Upper lobe of left lung (tissue), 6 donors: ENCODE measurements around the gene GPR27. TPM values are rescaled to one million over a fixed set of nuclear protein-coding genes. Genes with fewer than 3 reads are reported as not detected.

Source experiments
- ATAC-seq, 2 donors: fragments of 200-7000 bp; cut with Tn5 transposase; one replicate each; pipeline ENCODE4 v1.9.1; 2022; ENCODE audit warnings: mild to moderate bottlenecking in 2 of 2, moderate library complexity in 2 of 2; ENCODE audit not compliant: low FRiP score in 2 of 2
- DNase-seq, 2 donors: peaks; one replicate each; pipeline ENCODE4 v3.0.0-alpha.2; 2019 to 2020
- H3K27ac ChIP-seq, 4 donors: fragments of 200-600 bp; sonication (generic); one replicate each; pipeline ENCODE4 v1.5.1; 2016 to 2019
- H3K27me3 ChIP-seq, 4 donors: fragments of 200-600 bp; sonication (generic); one replicate each; pipeline ENCODE4 v1.5.1; 2017 to 2019
- H3K36me3 ChIP-seq, 4 donors: fragments of 200-600 bp; sonication (generic); one replicate each; pipeline ENCODE4 v1.5.1; 2016 to 2019
- H3K4me1 ChIP-seq, 4 donors: fragments of 200-600 bp; sonication (generic); one replicate each; pipeline ENCODE4 v1.5.1; 2018 to 2019
- H3K4me3 ChIP-seq, 4 donors: fragments of 200-600 bp; sonication (generic); one replicate each; pipeline ENCODE4 v1.5.1; 2017 to 2019; ENCODE audit warnings: mild to moderate bottlenecking in 2 of 4, moderate library complexity in 1 of 4
- H3K9me3 ChIP-seq, 4 donors: fragments of 200-600 bp; sonication (generic); one replicate each; pipeline ENCODE4 v1.5.1; 2018 to 2019
- EP300 ChIP-seq, 4 donors: sonication (generic); formaldehyde crosslinking; IDR thresholded peaks; one replicate each; pipeline ENCODE4 v1.5.1; 2017; ENCODE audit warnings: antibody characterized with exemption in 4 of 4, control low read depth in 2 of 4
- POLR2A ChIP-seq, 4 donors: fragments of 450-650 bp; IDR thresholded peaks; one replicate each; pipeline ENCODE4 v1.5.1; 2016 to 2017; ENCODE audit warnings: antibody characterized with exemption in 4 of 4, mild to moderate bottlenecking in 2 of 4
- POLR2AphosphoS5 ChIP-seq, 2 donors: sonication (generic); formaldehyde crosslinking; IDR thresholded peaks; one replicate each; pipeline ENCODE4 v1.5.1; 2017; ENCODE audit warnings: antibody characterized with exemption in 2 of 2
- WGBS, 2 donors: methylation state at CpG; one replicate each; pipeline ENCODE4 v1.1.5; 2017 to 2018; 5-methylcytosine and 5-hydroxymethylcytosine counted together
- total RNA-seq, 6 donors: library from RNA; depleted of rRNA in 4 of 6; stranded (reverse); fragments of >200 nt in 4 of 6; gene quantifications; one replicate each; pipeline versions ENCODE4 v1.1.0 to v1.2.1, GENCODE V29; 2016 to 2021
- TF ChIP-seq, protein P1 (sequence below), 6 experiments: fragments of 450-650 bp in 4 of 6; fragments of 200-600 bp in 2 of 6; sonication (generic) in 2 of 6; IDR thresholded peaks; one replicate each; pipeline ENCODE4 v1.5.1; 2016 to 2019; ENCODE audit warnings: antibody characterized with exemption in 6 of 6
- donor health status: DM: no; HTN: no; CAD: no; lungs with moderate emphysema.
- donor health status: DM: no; HTN: yes; CAD: no; lungs with severe emphysema.

Gene GPR27
- total RNA-seq, 6 donors from 2014 or later, result 0.39 to 4.4 (median 1.3) TPM; not detected in 1

DNA sequence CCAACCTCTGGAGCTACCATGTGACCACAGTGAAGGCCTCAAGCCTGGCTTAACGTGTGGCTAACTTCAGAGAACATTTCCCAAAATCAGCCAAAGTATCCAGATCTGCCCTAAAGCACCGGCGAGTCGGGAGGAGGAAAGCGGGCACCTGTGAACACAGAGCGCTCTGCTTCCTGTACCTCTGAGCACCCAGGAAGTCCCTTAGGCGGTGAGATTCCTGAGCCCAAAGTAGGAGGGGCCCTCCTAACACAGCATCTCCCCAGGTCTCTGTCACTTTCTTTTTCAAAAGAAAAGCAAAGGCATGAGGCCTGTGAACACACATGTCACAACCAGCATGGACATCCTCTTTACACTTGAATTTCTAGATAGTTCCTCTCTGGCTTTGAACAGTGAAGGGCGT is 27.5 kb upstream of the GPR27 start:
- Histone ChIP-seq H3K4me1 (peaks cover 16 to 43% (median 33%) of the 10 kb centered on the region in 4 donors), H3K4me3 (peak overlapping the region in 3 of 4 donors; percentile 61 to 83 (median 66)), H3K9me3 (no peaks in the 10 kb centered on the region), H3K27ac (peak overlapping the region in 3 of 4 donors; percentile 6 to 92 (median 73)), H3K36me3 (no peaks in the 10 kb centered on the region), H3K27me3 (no peaks in the 10 kb centered on the region)
- no peak for DNase-seq
- TF ChIP-seq POLR2AphosphoS5 (IDR thresholded peaks at IDR 0.05), result no peak
- no peak for TF ChIP-seq EP300 (IDR thresholded peaks at IDR 0.05)
- TF ChIP-seq, protein P1, sequence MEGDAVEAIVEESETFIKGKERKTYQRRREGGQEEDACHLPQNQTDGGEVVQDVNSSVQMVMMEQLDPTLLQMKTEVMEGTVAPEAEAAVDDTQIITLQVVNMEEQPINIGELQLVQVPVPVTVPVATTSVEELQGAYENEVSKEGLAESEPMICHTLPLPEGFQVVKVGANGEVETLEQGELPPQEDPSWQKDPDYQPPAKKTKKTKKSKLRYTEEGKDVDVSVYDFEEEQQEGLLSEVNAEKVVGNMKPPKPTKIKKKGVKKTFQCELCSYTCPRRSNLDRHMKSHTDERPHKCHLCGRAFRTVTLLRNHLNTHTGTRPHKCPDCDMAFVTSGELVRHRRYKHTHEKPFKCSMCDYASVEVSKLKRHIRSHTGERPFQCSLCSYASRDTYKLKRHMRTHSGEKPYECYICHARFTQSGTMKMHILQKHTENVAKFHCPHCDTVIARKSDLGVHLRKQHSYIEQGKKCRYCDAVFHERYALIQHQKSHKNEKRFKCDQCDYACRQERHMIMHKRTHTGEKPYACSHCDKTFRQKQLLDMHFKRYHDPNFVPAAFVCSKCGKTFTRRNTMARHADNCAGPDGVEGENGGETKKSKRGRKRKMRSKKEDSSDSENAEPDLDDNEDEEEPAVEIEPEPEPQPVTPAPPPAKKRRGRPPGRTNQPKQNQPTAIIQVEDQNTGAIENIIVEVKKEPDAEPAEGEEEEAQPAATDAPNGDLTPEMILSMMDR (IDR thresholded peaks at IDR 0.05), result no peak
- no peak for TF ChIP-seq POLR2A (IDR thresholded peaks at IDR 0.05)
- ATAC-seq, result no peak
- 74 to 87% methylated on average over 8 of the region's 8 CpGs for WGBS, 2 donors

DNA sequence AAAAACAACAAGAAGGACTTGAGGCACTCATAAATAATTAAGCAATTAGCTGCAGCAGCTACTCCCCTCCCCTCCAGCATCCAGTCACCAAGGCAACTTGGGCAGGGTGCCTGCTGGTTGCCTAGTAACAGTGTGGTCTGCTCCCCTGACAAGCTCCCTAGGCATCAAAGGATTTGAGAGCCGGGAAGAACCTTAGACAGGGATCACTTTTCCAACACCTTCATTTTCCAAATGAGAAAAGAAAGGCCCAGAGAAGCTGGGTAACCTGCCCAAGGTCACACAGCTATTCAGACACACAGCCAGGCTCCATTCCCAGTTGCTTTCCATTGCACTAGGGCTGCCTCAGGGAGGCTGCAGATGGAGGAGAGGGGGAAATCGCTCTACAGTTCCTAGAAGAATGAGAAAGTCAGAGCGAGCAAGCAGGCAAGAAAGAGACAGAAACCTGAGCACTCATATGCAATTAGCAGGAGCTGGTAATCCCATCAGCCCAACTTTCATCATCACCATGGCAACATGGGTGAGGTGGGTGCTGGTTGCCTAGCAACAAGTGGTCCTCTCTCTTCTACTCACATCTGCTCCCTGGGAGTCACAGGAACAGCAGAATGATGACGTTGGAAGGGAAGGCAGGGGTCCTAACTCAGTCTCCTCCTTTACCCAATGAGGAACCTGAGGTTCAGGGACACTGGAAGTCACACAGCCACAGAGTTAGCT is 24.9 kb upstream of the GPR27 start:
- no peak for DNase-seq
- TF ChIP-seq POLR2AphosphoS5 (IDR thresholded peaks at IDR 0.05) (no peak), POLR2A (IDR thresholded peaks at IDR 0.05) (no peak), EP300 (IDR thresholded peaks at IDR 0.05) (no peak)
- TF ChIP-seq, protein P1 (IDR thresholded peaks at IDR 0.05), result no peak
- Histone ChIP-seq H3K4me3 (no peak overlapping the region), H3K36me3 (no peaks in the 10 kb centered on the region), H3K27ac (no peak overlapping the region), H3K4me1 (peaks cover 10 to 24% (median 23%) of the 10 kb centered on the region in 4 donors), H3K27me3 (no peaks in the 10 kb centered on the region), H3K9me3 (no peaks in the 10 kb centered on the region)
- 60 to 68% methylated on average over 3 to 4 of the region's 4 CpGs for WGBS, 2 donors
- no peak for ATAC-seq

DNA sequence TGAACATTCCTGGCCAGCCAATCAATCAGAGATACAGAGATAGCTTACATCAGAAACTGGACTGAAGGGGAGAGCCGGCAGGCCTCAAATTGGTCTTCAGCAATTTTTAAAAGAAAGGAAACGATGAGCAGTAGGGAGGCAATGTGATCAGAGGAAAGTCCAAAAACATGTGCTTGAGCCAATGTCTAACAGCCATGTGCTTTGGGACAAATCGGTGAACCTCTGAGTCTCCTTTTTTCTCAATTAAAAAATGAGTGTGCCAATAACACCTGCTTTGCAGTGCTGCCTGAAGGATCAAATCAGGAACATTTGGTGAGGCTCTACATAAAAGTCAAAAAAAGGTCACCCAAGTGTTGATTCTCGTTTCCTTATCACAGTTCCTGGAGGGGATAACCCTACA is 21.0 kb upstream of the GPR27 start:
- H3K27me3 ChIP-seq, result no peaks in the 10 kb centered on the region
- H3K4me3 ChIP-seq, result no peak overlapping the region
- TF ChIP-seq, protein P1 (IDR thresholded peaks at IDR 0.05), result no peak
- DNase-seq, result no peak
- no peak overlapping the region for H3K27ac ChIP-seq
- H3K9me3 ChIP-seq, result peaks cover 0 to 3% (median 0%) of the 10 kb centered on the region in 4 donors
- 89 to 91% methylated on average over 4 of the region's 4 CpGs for WGBS, 2 donors
- ATAC-seq, result no peak
- no peaks in the 10 kb centered on the region for H3K36me3 ChIP-seq
- peaks cover 5 to 15% (median 9%) of the 10 kb centered on the region in 4 donors for H3K4me1 ChIP-seq

DNA sequence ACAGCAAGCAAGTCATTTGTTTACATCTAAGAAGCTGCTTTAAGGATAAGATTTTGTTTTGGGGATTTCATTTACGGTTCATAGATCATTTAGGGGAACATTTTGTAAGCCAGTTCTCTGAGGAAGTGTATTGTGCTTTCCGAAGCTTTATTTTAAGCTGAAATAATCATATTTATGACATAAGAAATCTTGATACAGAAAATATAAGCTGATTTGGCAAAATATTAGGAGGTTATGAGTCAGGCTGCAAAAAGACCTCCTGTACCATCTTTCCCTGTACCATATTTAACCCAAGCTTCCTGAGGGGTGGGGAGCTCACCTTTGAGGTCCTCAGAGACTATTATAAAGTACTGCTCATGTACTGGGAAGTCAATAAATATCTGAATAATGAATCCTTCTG is 20.3 kb upstream of the GPR27 start:
- WGBS, 2 donors, result 94 to 98% methylated on average over 2 of the region's 2 CpGs
- Histone ChIP-seq H3K4me1 (peaks cover 5 to 15% (median 9%) of the 10 kb centered on the region in 4 donors), H3K27ac (no peak overlapping the region), H3K9me3 (peaks cover 0 to 5% (median 0%) of the 10 kb centered on the region in 4 donors), H3K36me3 (no peaks in the 10 kb centered on the region), H3K27me3 (no peaks in the 10 kb centered on the region), H3K4me3 (no peak overlapping the region)
- TF ChIP-seq POLR2A (IDR thresholded peaks at IDR 0.05), result no peak
- TF ChIP-seq POLR2AphosphoS5 (IDR thresholded peaks at IDR 0.05), result no peak
- TF ChIP-seq EP300 (IDR thresholded peaks at IDR 0.05), result no peak
- TF ChIP-seq, protein P1 (IDR thresholded peaks at IDR 0.05), result no peak
- ATAC-seq (no peak), DNase-seq (no peak)

DNA sequence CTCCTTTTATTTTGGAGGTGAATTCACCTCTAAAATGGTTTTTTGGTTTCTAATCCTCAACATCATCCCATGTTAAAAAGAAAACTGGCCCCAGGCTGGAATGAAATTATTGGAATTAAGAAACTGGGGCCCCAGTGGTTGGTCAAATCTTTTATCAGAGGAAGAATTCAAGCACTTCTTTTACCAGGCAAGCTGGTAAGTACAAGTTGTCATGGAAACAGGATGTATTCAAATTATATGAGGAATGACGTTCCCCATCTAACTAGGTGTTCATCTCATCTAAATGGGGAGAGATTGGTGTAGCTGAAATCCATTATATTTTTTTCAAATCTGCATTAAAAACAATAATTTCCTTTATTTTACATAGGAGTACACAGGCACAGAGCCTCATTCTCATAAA is 18.8 kb upstream of the GPR27 start:
- H3K9me3 ChIP-seq, result peaks cover 0 to 5% (median 0%) of the 10 kb centered on the region in 4 donors
- no peak overlapping the region for H3K27ac ChIP-seq
- no peak for ATAC-seq
- no peak overlapping the region for H3K4me3 ChIP-seq
- DNase-seq, result no peak
- H3K4me1 ChIP-seq, result peaks cover 2 to 5% (median 4%) of the 10 kb centered on the region in 4 donors
- no peaks in the 10 kb centered on the region for H3K27me3 ChIP-seq
- TF ChIP-seq POLR2A (IDR thresholded peaks at IDR 0.05) (no peak), POLR2AphosphoS5 (IDR thresholded peaks at IDR 0.05) (no peak), EP300 (IDR thresholded peaks at IDR 0.05) (no peak)
- TF ChIP-seq, protein P1 (IDR thresholded peaks at IDR 0.05), result no peak
- H3K36me3 ChIP-seq, result no peaks in the 10 kb centered on the region
- 60 to 79% methylated on average over 1 of the region's 1 CpG for WGBS, 2 donors
